HG03159 (cell line): ENCODE data around the gene SCAF8.
"Not testable (repeated sequence)": the region's sequence is repeated elsewhere in the genome, so short reads cannot be mapped to it uniquely, and the experiment has no call there.

Experiments used
- ATAC-seq: cut with Tn5 transposase; IDR thresholded peaks from one replicate; pipeline ENCODE4 v1.9.1; 2021; ENCODE audit warnings: mild to moderate bottlenecking, moderate library complexity; ENCODE audit not compliant: unreplicated experiment

Gene SCAF8, protein sequence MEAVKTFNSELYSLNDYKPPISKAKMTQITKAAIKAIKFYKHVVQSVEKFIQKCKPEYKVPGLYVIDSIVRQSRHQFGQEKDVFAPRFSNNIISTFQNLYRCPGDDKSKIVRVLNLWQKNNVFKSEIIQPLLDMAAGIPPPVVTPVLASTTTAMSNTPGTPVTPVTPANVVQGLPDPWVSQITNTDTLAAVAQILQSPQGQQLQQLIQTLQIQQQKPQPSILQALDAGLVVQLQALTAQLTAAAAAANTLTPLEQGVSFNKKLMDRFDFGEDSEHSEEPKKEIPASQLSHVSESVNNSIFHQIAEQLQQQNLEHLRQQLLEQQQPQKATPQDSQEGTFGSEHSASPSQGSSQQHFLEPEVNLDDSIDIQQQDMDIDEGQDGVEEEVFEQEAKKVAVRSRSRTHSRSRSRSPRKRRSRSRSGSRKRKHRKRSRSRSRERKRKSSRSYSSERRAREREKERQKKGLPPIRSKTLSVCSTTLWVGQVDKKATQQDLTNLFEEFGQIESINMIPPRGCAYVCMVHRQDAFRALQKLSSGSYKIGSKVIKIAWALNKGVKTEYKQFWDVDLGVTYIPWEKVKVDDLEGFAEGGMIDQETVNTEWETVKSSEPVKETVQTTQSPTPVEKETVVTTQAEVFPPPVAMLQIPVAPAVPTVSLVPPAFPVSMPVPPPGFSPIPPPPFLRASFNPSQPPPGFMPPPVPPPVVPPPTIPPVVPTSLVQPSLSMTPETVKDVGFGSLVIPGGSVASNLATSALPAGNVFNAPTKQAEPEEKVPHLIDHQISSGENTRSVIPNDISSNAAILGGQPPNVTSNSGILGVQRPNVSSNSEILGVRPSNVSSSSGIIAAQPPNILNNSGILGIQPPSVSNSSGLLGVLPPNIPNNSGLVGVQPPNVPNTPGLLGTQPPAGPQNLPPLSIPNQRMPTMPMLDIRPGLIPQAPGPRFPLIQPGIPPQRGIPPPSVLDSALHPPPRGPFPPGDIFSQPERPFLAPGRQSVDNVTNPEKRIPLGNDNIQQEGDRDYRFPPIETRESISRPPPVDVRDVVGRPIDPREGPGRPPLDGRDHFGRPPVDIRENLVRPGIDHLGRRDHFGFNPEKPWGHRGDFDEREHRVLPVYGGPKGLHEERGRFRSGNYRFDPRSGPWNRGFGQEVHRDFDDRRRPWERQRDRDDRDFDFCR (N-terminal part only)

GRCh38 chr6:154733183-154733625 lies at the start of gene SCAF8:
TSS of gene SCAF8 (plus strand) at chr6:154733416. CDS start at chr6:154733901, 485 bp downstream.
- peak; percentile 83 for ATAC-seq

DNA sequence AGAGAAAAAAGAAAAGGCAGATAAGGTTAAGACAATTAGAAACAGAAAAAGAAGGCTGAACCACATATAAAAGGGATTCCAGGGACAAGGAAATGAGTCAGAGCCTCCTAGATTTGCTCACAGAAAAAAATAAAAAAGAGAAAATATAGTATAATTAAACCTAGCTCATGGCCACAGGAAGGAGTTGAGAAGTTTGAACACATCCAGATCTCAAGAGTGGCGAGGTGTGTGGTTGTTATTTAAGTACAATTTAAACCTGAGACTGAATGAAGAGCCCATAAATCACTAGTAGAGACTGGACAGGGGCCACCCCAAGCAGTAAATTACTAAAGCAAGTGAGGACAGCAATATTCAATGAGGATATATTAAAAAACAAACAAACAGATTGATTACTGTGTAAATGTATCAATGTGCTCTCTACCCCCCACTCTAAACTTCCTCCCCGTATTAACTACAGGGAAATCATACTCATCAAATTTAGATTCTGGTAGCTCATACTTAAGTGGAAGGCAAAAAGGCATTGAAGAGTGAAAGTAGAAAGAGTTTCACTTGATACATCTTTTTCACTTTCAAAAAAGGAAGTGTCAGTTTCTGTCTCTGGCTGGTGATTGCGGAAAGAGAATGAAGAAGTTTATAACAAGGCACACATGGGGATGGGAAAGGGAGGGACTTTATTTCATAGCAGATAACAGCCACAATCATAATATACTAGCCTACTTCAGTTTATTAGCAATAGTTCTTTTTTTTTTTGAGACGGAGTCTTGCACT lies 49.3 kb upstream of the SCAF8 start:
- peak; percentile 96 for ATAC-seq

DNA sequence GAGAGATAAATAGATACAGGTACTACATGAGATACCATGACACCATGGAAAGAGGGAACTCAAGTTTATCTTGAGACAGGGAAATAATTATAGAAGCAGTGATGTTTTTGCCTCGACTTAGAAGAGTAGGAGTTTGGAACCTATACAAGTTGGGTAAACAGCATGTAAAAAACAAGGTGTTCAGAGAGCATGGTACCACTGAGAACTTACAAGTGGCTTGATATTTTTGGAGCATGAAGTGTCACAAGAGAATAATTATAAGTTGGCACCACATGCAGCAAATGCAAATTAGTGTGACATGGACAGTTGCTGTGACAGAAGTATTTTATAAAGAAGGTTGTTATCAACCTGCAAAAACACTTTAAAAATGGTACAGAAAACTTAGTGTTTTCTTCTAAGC lies 47.1 kb upstream of the SCAF8 start:
- no peak for ATAC-seq

DNA sequence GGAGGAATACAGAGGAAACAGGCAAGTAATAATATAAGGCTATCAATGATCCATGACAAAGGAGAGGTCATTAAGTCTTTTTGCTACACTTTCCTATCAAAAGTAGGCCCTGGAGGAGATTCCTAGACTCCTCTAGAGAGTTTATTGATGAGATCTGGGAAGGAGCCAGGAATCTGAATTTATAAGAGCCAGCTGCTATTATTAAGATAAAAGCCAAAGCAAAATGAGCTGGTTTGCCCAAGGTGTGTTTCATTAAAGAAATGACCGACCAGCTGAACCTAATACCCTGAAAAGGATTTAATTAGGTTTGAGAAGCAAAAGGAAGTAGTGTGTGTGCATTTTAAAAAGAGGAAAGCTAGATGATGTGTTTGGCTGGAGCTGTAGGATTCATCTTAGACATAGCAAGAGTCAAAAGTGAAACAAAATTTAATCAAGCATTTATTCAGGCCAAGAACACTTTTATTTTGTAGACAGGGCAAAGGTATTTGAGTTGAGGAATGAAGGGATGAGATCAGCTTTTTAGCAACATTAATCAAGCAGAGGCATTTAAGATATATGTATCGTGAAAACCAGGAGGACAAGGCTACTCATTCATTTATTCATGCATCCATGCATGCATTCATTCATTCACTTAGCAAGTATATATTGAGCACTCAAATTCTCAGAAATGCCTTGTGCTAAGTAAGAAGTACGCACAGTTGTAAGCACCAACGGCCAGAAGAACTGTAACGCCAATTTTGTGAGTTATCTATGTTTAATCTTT lies 43.5 kb upstream of the SCAF8 start:
- ATAC-seq = peak; percentile 56

- ATAC-seq = no peak
Observed at GRCh38 chr6:154690857-154691256, 42.4 kb upstream of the SCAF8 start.

DNA sequence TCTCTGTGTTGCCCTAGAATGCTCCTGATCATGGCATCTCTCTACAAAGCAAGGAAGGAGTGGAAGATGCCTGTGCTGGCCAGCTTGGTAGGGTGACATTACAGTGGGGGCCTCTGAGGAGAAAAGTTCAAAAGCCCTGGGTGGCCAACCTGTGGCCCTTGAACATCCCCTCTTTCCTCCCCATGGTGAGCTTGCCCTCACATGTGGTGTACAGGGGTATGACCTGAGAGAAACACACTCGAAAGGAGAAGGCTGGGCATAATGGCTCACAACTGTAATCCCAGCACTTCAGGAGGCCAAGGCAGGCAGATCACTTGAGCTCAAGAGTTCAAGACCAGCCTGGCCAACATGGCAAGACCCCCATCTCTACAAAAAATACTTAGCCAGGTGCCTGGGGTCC lies 36.6 kb upstream of the SCAF8 start:
- ATAC-seq = no peak

DNA sequence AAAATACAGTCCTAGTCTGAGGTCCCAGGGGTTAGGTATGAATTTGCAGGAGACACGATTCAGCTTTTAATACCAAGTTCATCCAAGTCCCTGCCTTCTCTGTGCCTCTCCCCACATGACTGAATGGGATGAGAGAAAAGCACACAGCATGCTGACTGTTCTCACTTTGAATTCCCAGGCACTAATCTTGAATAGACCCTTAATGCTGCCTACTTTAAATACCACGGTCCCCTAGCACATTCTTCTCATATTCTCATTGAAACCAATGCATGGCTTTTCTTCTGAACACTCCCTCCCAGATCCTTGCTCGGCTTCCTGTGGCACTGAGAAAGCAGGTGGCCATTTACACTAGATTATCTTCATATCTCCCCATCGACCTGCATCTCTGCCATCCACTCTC lies 30.1 kb upstream of the SCAF8 start:
- no peak for ATAC-seq

GRCh38 chr6:154705471-154706113 lies 27.6 kb upstream of the SCAF8 start:
- no peak for ATAC-seq

- ATAC-seq = no peak
Observed at GRCh38 chr6:154706389-154706788, 26.8 kb upstream of the SCAF8 start.

- no peak for ATAC-seq
Observed at GRCh38 chr6:154709621-154710020, 23.6 kb upstream of the SCAF8 start.

- no peak for ATAC-seq
Observed at GRCh38 chr6:154710689-154711088, 22.5 kb upstream of the SCAF8 start.

GRCh38 chr6:154715446-154715845 lies 17.8 kb upstream of the SCAF8 start:
- no peak for ATAC-seq

DNA sequence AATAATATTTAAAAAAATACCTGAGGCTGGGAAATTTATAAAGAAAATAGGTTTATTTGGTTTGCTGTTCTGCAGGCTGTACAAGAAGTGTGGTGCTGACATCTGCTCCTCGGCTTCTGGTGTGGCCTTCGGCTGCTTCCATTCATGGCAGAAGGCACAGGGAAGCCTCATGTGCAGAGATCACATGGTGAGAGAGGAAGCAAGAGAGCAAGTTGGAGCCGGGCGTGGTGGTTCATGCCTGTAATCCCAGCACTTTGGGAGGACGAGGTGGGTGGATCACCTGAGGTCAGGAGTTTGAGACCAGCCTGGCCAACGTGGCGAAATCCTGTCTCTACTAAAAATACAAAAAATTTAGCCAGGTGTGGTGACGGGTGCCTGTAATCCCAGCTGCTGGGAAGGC lies 16.9 kb upstream of the SCAF8 start:
- ATAC-seq = not testable (repeated sequence)

- ATAC-seq = no peak
Observed at GRCh38 chr6:154719433-154719832, 13.8 kb upstream of the SCAF8 start.

DNA sequence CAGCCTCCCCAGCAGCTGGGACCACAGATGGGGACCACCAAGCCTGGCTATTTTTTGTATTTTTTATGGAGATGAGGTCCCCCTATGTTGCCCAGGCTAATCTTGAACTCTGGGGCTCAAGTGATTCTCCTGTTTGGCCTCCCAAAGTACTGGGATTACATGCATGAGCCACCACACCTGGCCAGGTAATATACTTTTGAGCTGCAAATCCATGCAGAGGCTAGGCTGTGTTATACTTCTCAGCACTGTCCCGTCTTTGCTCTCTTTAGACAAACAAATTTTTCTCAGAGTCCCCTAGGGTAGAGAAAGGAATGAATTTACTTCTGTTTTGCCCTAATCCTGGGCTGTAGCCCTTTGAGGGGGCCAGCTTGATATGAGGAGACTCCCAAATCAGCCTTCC lies 13.4 kb upstream of the SCAF8 start:
- ATAC-seq = no peak

GRCh38 chr6:154721460-154721859 lies 11.8 kb upstream of the SCAF8 start:
- no peak for ATAC-seq

DNA sequence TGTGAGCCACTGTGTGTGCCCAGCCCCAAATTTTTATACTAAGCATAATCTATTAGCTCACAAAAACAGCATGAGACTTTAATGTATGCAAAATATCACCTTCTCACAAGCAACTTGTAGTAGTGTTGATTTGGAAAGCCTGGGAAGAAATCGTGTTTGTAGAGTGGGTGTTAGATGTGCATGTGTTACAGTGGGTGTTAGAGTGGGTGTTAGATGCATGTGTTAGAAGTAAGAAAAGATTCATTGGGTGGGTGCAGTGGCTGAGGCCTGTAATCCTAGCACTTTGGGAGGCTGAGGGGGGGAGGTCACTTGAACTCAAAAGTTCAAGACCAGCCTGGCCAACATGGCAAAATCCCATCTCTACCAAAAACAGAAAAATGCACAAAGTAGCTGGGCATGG lies 6.3 kb upstream of the SCAF8 start:
- ATAC-seq = no peak

GRCh38 chr6:154731296-154732218 lies 1.7 kb upstream of the SCAF8 start:
- ATAC-seq = no peak
